Motor neuron (in vitro differentiated cells): ENCODE measurements around the gene UROS. TPM values are rescaled to one million over a fixed set of nuclear protein-coding genes. Genes with fewer than 3 reads are reported as not detected.

ENCODE experiments used
- ATAC-seq, 8 experiments: fragments of 200-7000 bp; cut with Tn5 transposase; replicated peaks in 6 of 8; 2 replicates each; pipeline ENCODE4 v1.8.0; 2021; ENCODE audit warnings: mild to moderate bottlenecking in 8 of 8, moderate library complexity in 8 of 8
- H3K27ac ChIP-seq, 2 donors: fragments of 250-450 bp; sonication (Bioruptor Pico); 2 replicates each; pipeline ENCODE4 v1.9.0; 2021; ENCODE audit warnings: antibody characterized with exemption in 2 of 2, mild to moderate bottlenecking in 2 of 2, moderate library complexity in 1 of 2
- H3K4me1 ChIP-seq, 2 donors: fragments of 250-450 bp; sonication (Bioruptor Pico); replicated peaks in 1 of 2; 2 replicates each; pipeline ENCODE4 v1.6.1; 2021; ENCODE audit warnings: antibody characterized with exemption in 2 of 2, mild to moderate bottlenecking in 2 of 2, moderate library complexity in 1 of 2
- H3K4me3 ChIP-seq, 5 donors: fragments of 250-450 bp; sonication (Bioruptor Pico); 2 replicates each; pipeline ENCODE4 v1.9.0; 2021; ENCODE audit warnings: antibody characterized with exemption in 5 of 5, mild to moderate bottlenecking in 5 of 5, moderate library complexity in 4 of 5
- WGBS, 10 experiments: fragments of 450-650 bp; shearing (Covaris generic); methylation state at CpG; one replicate each; pipeline ENCODE4 v1.0.0; 2022; 5-methylcytosine and 5-hydroxymethylcytosine counted together
- in situ Hi-C, 9 experiments: fragments of 400-800 bp; cut with MboI; loops; one replicate each; pipeline ENCODE4 v1.15.0; 2021; ENCODE audit warnings: low sequenced_read_pairs in 9 of 9, low pct_unique_long_range_greater_than_20kb in 2 of 9; ENCODE audit not compliant: unreplicated experiment in 9 of 9
- total RNA-seq, 8 experiments: library from RNA; unstranded; fragments of 300-600 nt; gene quantifications; 2 replicates each; pipeline versions ENCODE4 v1.2.3 to v1.2.4, GENCODE V29; 2022

Gene UROS
- total RNA-seq: 100 to 1,000 TPM in 1 of 8 experiments, 10 to 100 TPM in 7; 35.5 to 101 (median 65.9) TPM

DNA sequence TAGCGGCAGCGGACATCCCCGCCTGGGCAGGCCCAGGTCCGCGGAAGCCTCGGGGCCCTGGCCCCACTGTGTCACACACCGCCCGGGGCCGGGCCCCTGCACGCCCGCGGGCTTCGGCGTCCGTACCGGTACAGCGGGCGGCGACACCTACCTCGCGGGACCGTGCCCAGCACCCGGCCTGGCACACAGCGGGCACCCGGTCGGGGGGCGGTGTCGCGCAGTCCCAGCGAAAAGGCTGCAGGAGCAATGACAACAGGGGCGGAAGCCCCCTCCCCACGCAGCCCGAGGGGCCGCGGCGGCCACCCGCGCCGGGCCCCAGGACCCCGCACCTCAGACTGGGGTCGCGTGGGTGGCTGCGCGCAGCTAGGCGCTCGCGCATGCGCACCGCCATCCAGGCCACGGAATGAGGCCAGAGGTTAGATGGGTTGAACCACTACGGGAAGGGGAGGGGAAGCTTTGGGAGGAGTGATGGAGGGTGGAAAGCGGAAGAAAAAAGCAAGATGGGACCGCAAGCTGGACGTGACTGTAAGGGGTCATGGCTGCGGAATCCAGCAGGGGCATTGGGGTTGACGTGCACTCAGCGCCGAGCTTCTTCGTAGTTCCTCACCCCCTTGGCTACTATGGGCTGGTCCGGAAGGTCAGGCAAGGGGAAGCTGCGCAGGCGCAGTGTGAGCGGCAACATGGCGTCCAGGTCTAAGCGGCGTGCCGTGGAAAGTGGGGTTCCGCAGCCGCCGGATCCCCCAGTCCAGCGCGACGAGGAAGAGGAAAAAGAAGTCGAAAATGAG lies at the start of gene UROS, which contains the start of gene BCCIP:
Gene UROS, minus strand, starts transcription at position 381 of the 785 bp plus-strand sequence. CDS start 6,759 bp downstream, outside the sequence.
Gene BCCIP, plus strand, starts transcription at position 669 of the 785 bp plus-strand sequence. Its CDS starts 12 bp downstream, at position 681.
- in situ Hi-C loops: no loop called here
- Histone ChIP-seq H3K27ac (peak within 1 kb of the TSS; percentile 97 to 99), H3K4me1 (peaks cover 14 to 15% of the 10 kb centered on the region in 2 donors), H3K4me3 (peak within 1 kb of the TSS; percentile 70 to 97 (median 91))
- 0 to 1% (median 0%) methylated on average over 2 to 32 of the region's 74 CpGs; no CpG with 5 or more reads in 4 of the 10 experiments for WGBS, 10 experiments
- ATAC-seq: peak; percentile 71 to 95 (median 92)

DNA sequence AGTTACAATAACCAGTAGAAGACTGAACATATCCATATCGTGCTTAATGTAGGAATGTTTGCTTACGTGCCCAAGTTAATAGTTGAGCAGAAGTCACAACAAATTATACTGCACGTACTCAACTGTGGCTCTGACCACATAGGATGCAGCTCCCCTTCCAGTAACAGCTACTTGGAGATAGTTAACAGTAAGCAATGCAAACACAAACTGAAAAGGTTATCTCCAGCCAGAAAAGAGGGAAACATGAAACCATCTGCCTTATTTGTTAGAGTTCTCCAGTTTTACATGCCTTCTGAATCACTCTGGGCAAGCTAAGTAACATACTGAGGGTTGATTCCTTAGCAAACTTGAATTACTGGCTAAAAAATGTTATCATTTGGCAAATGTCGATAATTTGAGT lies 48.3 kb upstream of the UROS start:
- H3K4me3 ChIP-seq: no peak overlapping the region
- in situ Hi-C loops: no loop called here
- H3K4me1 ChIP-seq: no peaks in the 10 kb centered on the region
- H3K27ac ChIP-seq: no peak overlapping the region
- 85 to 100% (median 99%) methylated on average over 1 to 4 of the region's 4 CpGs for WGBS, 10 experiments
- ATAC-seq: peak in 1 of 8 experiments; percentile 35

DNA sequence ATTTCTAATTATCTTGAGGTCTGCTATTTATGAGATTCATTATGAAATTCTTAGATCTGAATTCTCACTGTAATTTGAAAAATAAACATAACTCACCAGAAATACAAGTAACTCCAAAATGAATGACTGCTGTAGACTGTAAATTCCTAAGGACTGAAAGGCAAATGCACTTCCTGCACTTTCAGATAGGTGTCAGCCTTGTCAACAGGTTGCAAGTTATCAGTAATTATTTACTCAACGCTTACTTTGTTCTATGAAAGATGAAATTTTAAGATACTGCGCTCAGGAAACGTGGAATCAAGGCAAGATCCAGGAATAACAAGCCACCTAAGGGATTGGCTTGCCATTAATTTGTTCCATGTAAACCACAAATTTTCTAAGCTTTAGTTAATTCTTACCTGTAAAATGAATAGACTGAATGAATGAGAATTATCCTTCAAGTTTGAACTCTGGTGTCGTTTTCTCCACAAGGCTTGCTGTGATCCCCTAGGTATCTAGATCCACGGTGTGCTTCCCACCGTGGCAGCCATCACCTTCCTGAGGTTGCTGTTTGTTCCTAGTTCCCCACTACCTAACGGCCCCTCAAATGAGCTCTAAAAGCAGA lies 45.4 kb upstream of the UROS start:
- in situ Hi-C loops: no loop called here
- 53 to 83% (median 64%) methylated on average over 3 to 7 of the region's 7 CpGs; no CpG with 5 or more reads in 1 of the 10 experiments for WGBS, 10 experiments
- H3K4me1 ChIP-seq: no peaks in the 10 kb centered on the region
- H3K4me3 ChIP-seq: no peak overlapping the region
- peak in 3 of 8 experiments; percentile 46 to 66 (median 59) for ATAC-seq
- H3K27ac ChIP-seq: no peak overlapping the region

DNA sequence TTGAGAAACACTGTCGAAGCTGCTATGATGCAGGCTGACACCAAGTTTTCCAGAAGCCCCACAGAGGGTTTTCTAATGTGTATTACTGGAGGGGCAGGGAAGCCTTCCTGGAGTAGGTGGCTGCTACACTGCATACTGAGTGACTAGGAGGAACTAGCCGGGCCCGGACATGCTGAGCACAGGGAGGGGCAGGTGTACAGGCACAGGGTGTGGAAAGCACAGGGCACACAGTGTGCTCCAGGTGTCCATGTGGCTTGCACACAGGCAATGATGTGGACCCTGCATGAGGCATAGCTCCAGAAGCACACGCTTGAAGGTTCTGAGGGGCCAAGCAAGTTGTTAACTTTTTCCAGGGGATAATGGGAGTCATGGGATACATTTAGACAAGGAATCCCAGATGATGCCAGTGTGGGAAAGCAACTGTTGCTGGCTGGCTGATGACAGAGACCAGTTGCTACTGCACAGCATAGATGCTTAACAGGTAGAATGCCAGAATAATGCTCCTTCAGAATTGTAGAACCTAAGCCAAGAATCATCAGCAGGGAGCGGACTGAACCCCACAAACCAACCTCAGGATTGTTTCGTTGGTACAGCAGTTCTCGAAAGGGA lies 43.5 kb upstream of the UROS start:
- Histone ChIP-seq H3K4me1 (no peaks in the 10 kb centered on the region), H3K27ac (no peak overlapping the region), H3K4me3 (no peak overlapping the region)
- in situ Hi-C loops: no loop called here
- ATAC-seq: no peak
- WGBS, 10 experiments: 78 to 100% (median 96%) methylated on average over 1 to 7 of the region's 7 CpGs; no CpG with 5 or more reads in 3 of the 10 experiments

DNA sequence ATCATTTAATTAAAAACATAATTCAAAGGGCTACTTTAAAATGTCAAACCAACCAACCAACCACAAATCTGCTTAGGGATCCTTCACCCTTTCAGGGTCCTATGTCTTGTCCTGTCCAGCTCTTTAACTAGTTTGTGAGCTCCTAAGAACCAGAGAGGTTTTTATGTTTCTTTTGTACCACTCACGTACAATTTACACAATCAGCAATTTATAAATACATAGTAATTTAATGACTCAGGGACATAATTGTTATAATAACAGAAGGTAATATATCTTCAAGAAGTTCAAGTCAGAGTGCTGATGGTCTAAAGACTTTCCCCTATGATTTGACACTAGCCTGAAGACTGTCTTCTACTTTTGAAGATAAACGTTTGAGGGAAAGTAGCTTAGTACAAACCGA lies 42.1 kb upstream of the UROS start:
- in situ Hi-C loops: no loop called here
- WGBS, 10 experiments: 40 to 100% (median 80%) methylated on average over 1 to 3 of the region's 3 CpGs; no CpG with 5 or more reads in 2 of the 10 experiments
- Histone ChIP-seq H3K4me1 (no peaks in the 10 kb centered on the region), H3K27ac (no peak overlapping the region), H3K4me3 (no peak overlapping the region)
- no peak for ATAC-seq

DNA sequence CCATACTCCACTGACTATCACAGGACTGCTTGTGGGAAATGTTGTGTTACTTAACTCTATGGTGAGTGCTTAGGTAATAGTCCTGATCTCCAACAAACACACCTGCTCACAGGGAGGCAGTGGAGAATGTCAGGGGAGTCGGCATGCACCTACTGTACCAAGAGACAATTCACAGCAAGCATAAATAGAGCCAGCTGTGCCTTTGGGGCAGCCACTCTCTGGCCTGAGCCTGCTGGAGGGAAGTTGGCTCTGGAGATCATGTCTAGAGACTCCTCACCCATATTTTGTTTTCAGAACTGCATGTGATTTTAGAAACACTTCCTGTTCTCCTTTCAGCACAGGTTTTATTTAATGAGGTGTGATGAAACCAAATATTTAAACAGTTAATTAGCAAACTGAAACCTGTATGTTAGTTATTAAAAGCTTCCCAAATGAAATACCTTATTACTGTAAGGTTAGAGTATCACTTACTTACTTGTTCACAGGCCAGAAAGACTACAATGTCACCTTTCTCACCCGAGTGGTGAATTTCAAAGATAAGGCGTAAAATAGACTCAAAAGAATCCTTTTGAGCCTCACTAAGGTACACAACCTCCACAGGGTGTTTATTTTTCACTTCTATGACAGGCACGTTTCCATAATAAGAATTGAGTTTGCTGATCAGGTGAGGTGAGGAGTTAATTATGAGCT lies 36.2 kb upstream of the UROS start:
- 84 to 100% (median 98%) methylated on average over 2 to 4 of the region's 4 CpGs; no CpG with 5 or more reads in 1 of the 10 experiments for WGBS, 10 experiments
- Histone ChIP-seq H3K4me1 (no peaks in the 10 kb centered on the region), H3K27ac (no peak overlapping the region), H3K4me3 (no peak overlapping the region)
- in situ Hi-C loops: no loop called here
- ATAC-seq: no peak

DNA sequence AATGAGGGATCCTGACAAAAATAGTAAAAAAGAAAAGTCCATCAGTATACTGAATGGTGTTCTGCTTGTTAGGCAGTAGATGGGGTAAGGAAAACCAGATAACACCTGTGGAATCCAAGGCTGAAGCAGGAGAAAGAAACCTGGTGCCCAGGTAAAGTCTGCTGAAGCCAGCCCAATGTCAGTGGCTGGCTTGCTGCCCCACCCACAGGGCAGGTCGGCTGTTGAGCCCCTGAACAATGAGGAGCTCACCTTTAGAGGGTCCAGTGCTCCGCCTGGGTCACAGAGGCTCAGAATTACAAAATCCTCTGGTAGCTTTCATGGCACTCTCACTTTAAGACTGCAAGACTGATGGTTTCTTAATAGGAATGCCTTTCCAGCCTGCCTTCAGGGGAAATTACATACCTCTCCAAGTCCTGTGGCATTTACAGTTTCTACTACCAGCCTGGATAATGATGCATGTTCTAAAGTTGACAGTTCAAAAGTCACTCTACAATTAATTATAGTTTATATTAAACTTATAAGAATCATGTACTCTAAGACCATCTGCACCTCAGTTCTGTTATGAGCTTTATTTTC lies 34.2 kb upstream of the UROS start:
- Histone ChIP-seq H3K27ac (no peak overlapping the region), H3K4me3 (no peak overlapping the region), H3K4me1 (peaks cover 0 to 7% of the 10 kb centered on the region in 2 donors)
- in situ Hi-C loops: no loop called here
- ATAC-seq: peak in 1 of 8 experiments; percentile 40
- WGBS, 10 experiments: 56 to 100% (median 97%) methylated on average over 1 to 2 of the region's 2 CpGs; no CpG with 5 or more reads in 4 of the 10 experiments

DNA sequence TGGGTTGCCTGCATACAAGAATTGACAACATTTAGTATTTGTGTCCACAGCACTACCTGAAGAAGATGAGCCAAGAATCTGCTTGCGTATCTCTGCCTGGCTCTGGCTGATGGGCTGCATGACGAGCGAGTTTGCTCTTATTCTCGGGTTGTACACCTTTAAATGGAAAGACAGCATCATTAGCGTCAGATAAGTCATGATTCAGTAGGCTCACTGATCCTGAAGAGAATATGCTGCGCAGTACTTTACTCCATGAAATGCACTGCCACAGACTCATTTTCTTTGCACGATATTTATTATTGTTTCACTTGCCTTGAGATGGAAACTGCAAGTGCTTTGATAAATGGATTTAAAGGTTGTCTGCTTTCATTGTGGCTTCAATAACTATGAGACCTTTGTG lies 29.4 kb upstream of the UROS start:
- Histone ChIP-seq H3K4me3 (no peak overlapping the region), H3K27ac (peak overlapping the region in 1 of 2 donors; percentile 14), H3K4me1 (peaks cover 0 to 12% of the 10 kb centered on the region in 2 donors)
- WGBS, 10 experiments: 74 to 100% (median 86%) methylated on average over 1 to 7 of the region's 7 CpGs; no CpG with 5 or more reads in 2 of the 10 experiments
- in situ Hi-C loops: no loop called here
- peak in 5 of 8 experiments; percentile 57 to 86 (median 76) for ATAC-seq

DNA sequence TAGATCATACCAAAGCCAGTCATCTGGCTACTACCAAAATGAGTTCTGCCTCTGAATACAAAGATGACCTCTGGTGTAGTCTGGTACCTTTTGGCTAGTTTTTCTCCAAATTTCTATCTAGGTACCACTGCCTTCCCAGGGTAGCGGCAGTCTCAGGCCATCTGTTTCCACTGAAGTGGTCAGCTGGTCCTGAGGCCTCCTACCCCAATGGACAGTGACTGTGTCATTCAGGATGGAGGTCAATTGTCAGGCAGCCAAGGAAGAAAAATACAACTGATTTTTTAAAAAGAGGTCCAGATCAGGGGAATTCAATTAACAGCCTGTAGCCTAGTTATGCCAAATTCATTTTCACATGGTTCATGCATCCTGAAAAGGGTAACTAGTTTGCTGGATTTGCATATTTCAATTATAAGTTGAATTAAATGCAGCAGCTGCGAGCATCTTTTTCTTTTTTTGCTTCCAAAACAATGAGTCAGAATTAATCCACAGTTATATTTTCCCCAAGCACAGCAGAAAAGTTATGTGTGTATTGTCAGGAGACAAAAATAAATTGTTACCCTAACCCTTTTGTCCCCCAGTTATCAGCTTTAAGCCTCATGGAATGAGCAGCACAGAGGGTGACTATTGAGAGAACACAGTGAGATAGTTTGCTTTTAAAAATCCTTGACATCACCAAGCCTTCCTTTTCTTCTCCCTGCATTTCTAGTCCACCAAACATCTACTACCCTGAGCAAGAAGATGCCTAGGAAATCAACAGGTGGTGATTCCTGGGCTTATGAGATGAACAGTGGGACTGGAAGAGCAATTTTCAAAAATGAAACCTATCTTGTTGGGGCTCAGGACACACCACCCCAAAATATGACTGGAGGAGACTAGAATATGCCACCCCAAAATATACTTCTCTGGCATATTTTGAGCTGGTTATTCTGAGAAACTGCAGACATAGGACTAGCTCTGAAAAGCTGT lies 28.0 kb upstream of the UROS start:
- Histone ChIP-seq H3K4me3 (no peak overlapping the region), H3K4me1 (peaks cover 0 to 25% of the 10 kb centered on the region in 2 donors), H3K27ac (no peak overlapping the region)
- 20 to 100% (median 90%) methylated on average over 1 to 2 of the region's 2 CpGs; no CpG with 5 or more reads in 2 of the 10 experiments for WGBS, 10 experiments
- no peak for ATAC-seq
- in situ Hi-C loops: no loop called here

DNA sequence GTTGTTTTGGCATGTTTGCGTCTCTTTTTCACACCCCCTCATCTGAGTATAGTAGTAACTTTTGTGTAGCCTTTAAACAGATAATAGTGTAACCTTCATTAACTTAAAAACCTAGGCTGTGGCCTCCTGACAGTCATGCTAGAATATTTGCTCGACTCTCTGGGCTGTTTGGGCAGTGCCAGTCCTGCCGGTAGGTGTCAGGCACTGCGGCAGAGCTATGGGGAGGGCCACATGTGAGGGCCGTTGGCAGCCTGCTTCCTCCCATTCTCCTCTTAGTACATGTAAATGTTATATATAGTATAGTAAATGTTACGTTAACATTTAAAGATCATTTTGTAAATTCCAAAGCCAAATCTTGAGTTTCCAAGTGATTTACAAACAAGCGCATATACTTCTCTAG lies 26.4 kb upstream of the UROS start:
- Histone ChIP-seq H3K4me1 (peaks cover 5 to 41% of the 10 kb centered on the region in 2 donors), H3K4me3 (no peak overlapping the region), H3K27ac (no peak overlapping the region)
- 69 to 100% (median 94%) methylated on average over 1 to 7 of the region's 7 CpGs for WGBS, 10 experiments
- in situ Hi-C loops: no loop called here
- no peak for ATAC-seq

DNA sequence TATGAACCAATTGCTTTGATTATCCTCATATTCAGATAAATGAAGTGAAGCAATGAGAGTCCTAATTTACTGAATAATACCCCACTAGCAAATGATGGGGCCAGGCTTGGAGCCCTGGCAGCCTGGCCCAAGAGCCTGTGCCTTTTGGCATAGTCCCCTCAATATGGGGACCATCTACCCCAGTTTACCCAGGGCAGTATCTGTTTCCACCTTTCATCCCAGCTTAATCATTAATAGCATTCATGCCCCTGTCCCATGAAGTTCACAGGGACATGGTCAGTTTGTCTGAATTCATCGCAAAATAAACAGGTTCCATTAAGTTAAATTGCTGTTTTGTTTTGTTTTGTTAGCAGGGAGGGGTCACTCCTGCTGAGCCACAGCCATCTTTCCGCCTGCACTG lies 25.8 kb upstream of the UROS start:
- Histone ChIP-seq H3K4me1 (peaks cover 11 to 47% of the 10 kb centered on the region in 2 donors), H3K27ac (no peak overlapping the region), H3K4me3 (no peak overlapping the region)
- no peak for ATAC-seq
- WGBS, 10 experiments: 80 to 100% (median 100%) methylated on average over 1 to 2 of the region's 2 CpGs; no CpG with 5 or more reads in 2 of the 10 experiments
- in situ Hi-C loops: no loop called here
